HepG2 (cell line): ENCODE measurements around the gene ITGAE. TPM values are rescaled to one million over a fixed set of nuclear protein-coding genes. Genes with fewer than 3 reads are reported as not detected.

ENCODE experiments used
- CEBPB ChIP-seq: IDR thresholded peaks from 2 replicates; pipeline ENCODE4 v1.6.1; 2011; ENCODE audit warnings: low read depth, low read length, improper control_type of control experiment, borderline replicate concordance
- CSRNP1 ChIP-seq: sonication (generic); formaldehyde crosslinking; IDR thresholded peaks from 2 replicates; pipeline ENCODE4 v1.8.1; 2023; ENCODE audit warnings: mild to moderate bottlenecking, missing genetic modification reagents
- MIXL1 ChIP-seq: IDR thresholded peaks from 2 replicates; pipeline ENCODE4 v1.6.1; 2016
- SIN3A ChIP-seq: IDR thresholded peaks from 2 replicates; pipeline ENCODE4 v1.6.1; 2011; ENCODE audit warnings: low read depth, mild to moderate bottlenecking, control low read depth, low read length, borderline replicate concordance
- STAT6 ChIP-seq: sonication (generic); formaldehyde crosslinking; IDR thresholded peaks from 2 replicates; pipeline ENCODE4 v1.4.0; 2020; ENCODE audit warnings: missing genetic modification reagents, mild to moderate bottlenecking, borderline replicate concordance
- ZBTB40 ChIP-seq, 2 experiments: fragments of 450-650 bp in 1 of 2; sonication (generic) in 1 of 2; formaldehyde crosslinking in 1 of 2; IDR thresholded peaks; 2 replicates each; pipeline versions ENCODE4 v1.6.1 to v1.8.0; 2016 to 2022; ENCODE audit warnings: antibody characterized with exemption in 1 of 2, mild to moderate bottlenecking in 1 of 2, missing genetic modification reagents in 1 of 2
- ZBTB43 ChIP-seq: sonication (generic); formaldehyde crosslinking; conservative IDR thresholded peaks from 2 replicates; pipeline ENCODE4 v1.4.0; 2020; ENCODE audit warnings: missing genetic modification reagents
- ZKSCAN8 ChIP-seq: IDR thresholded peaks from 2 replicates; pipeline ENCODE4 v1.6.1; 2016; ENCODE audit warnings: borderline replicate concordance, missing genetic modification reagents, missing compliant biosample characterization
- ZNF24 ChIP-seq: fragments of 450-650 bp; IDR thresholded peaks from 2 replicates; pipeline ENCODE4 v1.6.1; 2017; ENCODE audit warnings: antibody characterized with exemption, mild to moderate bottlenecking
- ZNF562 ChIP-seq: sonication (generic); formaldehyde crosslinking; IDR thresholded peaks from 2 replicates; pipeline ENCODE4 v1.8.0; 2022; ENCODE audit warnings: missing genetic modification reagents, borderline replicate concordance
- ZNF589 ChIP-seq: sonication (generic); formaldehyde crosslinking; conservative IDR thresholded peaks from 2 replicates; pipeline ENCODE4 v1.8.0; 2022; ENCODE audit warnings: mild to moderate bottlenecking, moderate library complexity, missing genetic modification reagents
- ZNF790 ChIP-seq: sonication (generic); formaldehyde crosslinking; IDR thresholded peaks from 2 replicates; pipeline ENCODE4 v1.8.0; 2022; ENCODE audit warnings: missing genetic modification reagents, mild to moderate bottlenecking, borderline replicate concordance
- polyA plus RNA-seq, 8 experiments: library from polyadenylated mRNA; depleted of rRNA in 3 of 8; stranded (reverse) in 7 of 8; unstranded in 1 of 8; fragments of >200 nt; fragmentation: Illumina TruSeq in 4 of 8; extraction: Trizol in 4 of 8; gene quantifications; 2 replicates each; pipeline versions ENCODE4 v1.2.1 to v1.2.3, GENCODE V29; 2011 to 2016; ENCODE audit warnings: low read depth in 4 of 8, missing spikeins in 1 of 8, mixed read lengths in 1 of 8; ENCODE audit not compliant: insufficient read depth in 1 of 8
- total RNA-seq, 5 experiments: library from RNA; depleted of rRNA; stranded (reverse); fragments of >200 nt; fragmentation: Illumina TruSeq; extraction: Trizol; gene quantifications; 2 replicates each; pipeline ENCODE4 v1.2.3, GENCODE V29; 2016; ENCODE audit warnings: low read depth in 1 of 5

The ITGAE gene
- total and polyA plus RNA-seq, 2 of the 13 experiments (the other 11 are each of a cell fraction or from before 2014, with no cell fraction given): 42.3 to 49.0 TPM

- TF ChIP-seq ZBTB40 (IDR thresholded peaks at IDR 0.05): no peak
- peak; percentile 67; the same call in 1 of the 2 replicates for TF ChIP-seq ZBTB40 (CRISPR knock-in tag; IDR thresholded peaks at IDR 0.05)
- TF ChIP-seq CEBPB: no peak
- TF ChIP-seq CSRNP1 (CRISPR knock-in tag): peak; percentile 89
- no peak for TF ChIP-seq ZNF24
- peak; percentile 48; the same call in 1 of the 2 replicates for TF ChIP-seq ZNF790 (CRISPR knock-in tag)
- TF ChIP-seq SIN3A: peak; percentile 99
- peak; percentile 63 for TF ChIP-seq MIXL1
- TF ChIP-seq ZBTB43 (CRISPR knock-in tag): no peak
- TF ChIP-seq STAT6: no peak
- TF ChIP-seq ZNF589 (CRISPR knock-in tag): peak; percentile 85; the same call in 1 of the 2 replicates
- TF ChIP-seq ZKSCAN8 (CRISPR knock-in tag): 0 out of 2 replicates have a peak, but pooled peaks have one; percentile 62
- TF ChIP-seq ZNF562 (CRISPR knock-in tag): no peak
Measured at GRCh38 chr17:3723556-3724377, 77.2 kb downstream of the ITGAE start, which contains the start of gene HASPIN (continued).
